Measurements from ENCODE around the gene HIPK1.

HIPK1 gene

DNA sequence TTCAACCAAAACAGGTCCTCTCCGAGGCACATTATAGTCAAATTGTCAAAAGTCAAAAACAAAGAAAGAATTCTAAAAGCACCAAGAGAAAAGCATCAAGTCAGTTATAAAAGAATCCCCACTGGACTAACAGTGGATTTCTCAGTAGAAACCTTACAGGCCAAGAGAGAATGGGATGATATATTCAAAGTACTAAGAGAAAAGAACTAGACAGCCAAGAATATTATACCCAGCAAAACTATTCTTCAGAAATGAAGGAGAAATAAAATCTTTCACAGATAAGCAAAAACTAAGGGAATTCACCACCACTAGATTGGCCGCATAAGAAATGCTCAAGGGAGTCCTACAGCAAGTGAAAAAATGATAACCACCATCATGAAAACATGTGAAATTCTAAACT lies 66.3 kb downstream of the HIPK1 start:
- no peak for TF ChIP-seq CTCF (IDR thresholded peaks at IDR 0.05; ENCODE audit: poor library complexity, severe bottlenecking)
- no peaks in the 10 kb centered on the region for H3K27me3 ChIP-seq (ENCODE audit: insufficient read depth, poor library complexity, severe bottlenecking)
- DNase-seq (ENCODE audit: low spot score) (no peak), ATAC-seq (ENCODE audit: low read depth) (no peak)
- no peaks in the 10 kb centered on the region for H3K9me3 ChIP-seq (ENCODE audit: severe bottlenecking)
- no peaks in the 10 kb centered on the region for H3K36me3 ChIP-seq (ENCODE audit: low read depth)
- no peaks in the 10 kb centered on the region for H3K4me1 ChIP-seq (ENCODE audit: insufficient read depth, poor library complexity, severe bottlenecking)
- H3K27ac ChIP-seq (ENCODE audit: poor library complexity, severe bottlenecking), result no peak overlapping the region
- H3K4me3 ChIP-seq (ENCODE audit: severe bottlenecking), result no peak overlapping the region

DNA sequence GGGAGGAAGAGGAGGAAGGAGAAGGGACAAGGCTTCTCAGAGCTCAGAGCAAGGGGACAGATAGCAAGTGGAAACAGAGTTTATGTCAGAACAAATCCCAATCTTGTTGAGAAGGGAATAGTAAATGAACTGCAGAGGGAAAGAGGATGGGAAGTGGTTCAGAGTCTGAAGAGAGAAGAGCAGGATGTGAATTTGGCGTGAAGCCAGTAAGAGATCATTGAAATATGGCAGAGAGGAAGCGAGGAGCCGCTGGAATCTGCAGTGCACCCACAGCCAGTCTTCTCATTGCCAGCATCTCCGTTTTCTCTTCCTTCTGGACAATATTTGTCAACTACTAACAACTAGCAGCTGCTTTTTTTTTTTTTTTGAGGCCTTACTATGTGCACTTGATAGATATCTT lies 69.2 kb downstream of the HIPK1 start:
- ATAC-seq (ENCODE audit: low read depth), result no peak
- no peak for TF ChIP-seq CTCF (IDR thresholded peaks at IDR 0.05; ENCODE audit: poor library complexity, severe bottlenecking)

GRCh38 chr1:113999233-113999632 lies 70.1 kb downstream of the HIPK1 start:
- no peak overlapping the region for H3K4me3 ChIP-seq (ENCODE audit: severe bottlenecking)
- no peaks in the 10 kb centered on the region for H3K4me1 ChIP-seq (ENCODE audit: insufficient read depth, poor library complexity, severe bottlenecking)
- no peak overlapping the region for H3K27ac ChIP-seq (ENCODE audit: poor library complexity, severe bottlenecking)
- no peaks in the 10 kb centered on the region for H3K36me3 ChIP-seq (ENCODE audit: low read depth)
- DNase-seq (ENCODE audit: low spot score) (no peak), ATAC-seq (ENCODE audit: low read depth) (no peak)
- no peaks in the 10 kb centered on the region for H3K27me3 ChIP-seq (ENCODE audit: insufficient read depth, poor library complexity, severe bottlenecking)
- no peaks in the 10 kb centered on the region for H3K9me3 ChIP-seq (ENCODE audit: severe bottlenecking)
- no peak for TF ChIP-seq CTCF (IDR thresholded peaks at IDR 0.05; ENCODE audit: poor library complexity, severe bottlenecking)

More for the DNA sequence above, 69.2 kb downstream of the HIPK1 start:
- no peaks in the 10 kb centered on the region for H3K9me3 ChIP-seq (ENCODE audit: severe bottlenecking)
- H3K4me1 ChIP-seq (ENCODE audit: insufficient read depth, poor library complexity, severe bottlenecking), result no peaks in the 10 kb centered on the region
- H3K27me3 ChIP-seq (ENCODE audit: insufficient read depth, poor library complexity, severe bottlenecking), result no peaks in the 10 kb centered on the region
- no peaks in the 10 kb centered on the region for H3K36me3 ChIP-seq (ENCODE audit: low read depth)
- H3K4me3 ChIP-seq (ENCODE audit: severe bottlenecking), result no peak overlapping the region
- no peak overlapping the region for H3K27ac ChIP-seq (ENCODE audit: poor library complexity, severe bottlenecking)
- no peak for DNase-seq (ENCODE audit: low spot score)

DNA sequence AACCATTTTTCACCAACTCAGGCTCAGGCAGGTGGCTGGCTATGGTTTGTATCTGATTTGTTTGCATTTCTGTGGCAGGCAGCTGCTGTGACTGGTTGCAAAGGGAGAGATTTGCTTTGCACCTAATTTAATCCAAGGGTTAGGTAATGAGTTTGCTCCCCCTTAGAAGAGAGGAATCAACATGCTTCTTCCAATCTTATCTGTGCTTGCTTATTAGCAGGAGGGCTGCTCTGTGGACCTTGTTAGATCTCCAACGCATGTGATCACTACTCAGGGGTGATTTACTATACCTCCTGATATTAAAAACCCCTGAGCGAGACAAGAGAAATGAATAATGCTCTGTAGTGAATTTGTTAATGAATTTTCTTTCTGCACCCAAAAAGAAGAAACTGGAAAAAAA lies 70.7 kb downstream of the HIPK1 start:
- Histone ChIP-seq H3K4me3 (ENCODE audit: severe bottlenecking) (no peak overlapping the region), H3K4me1 (ENCODE audit: insufficient read depth, poor library complexity, severe bottlenecking) (no peaks in the 10 kb centered on the region), H3K27me3 (ENCODE audit: insufficient read depth, poor library complexity, severe bottlenecking) (no peaks in the 10 kb centered on the region), H3K27ac (ENCODE audit: poor library complexity, severe bottlenecking) (no peak overlapping the region), H3K36me3 (ENCODE audit: low read depth) (no peaks in the 10 kb centered on the region), H3K9me3 (ENCODE audit: severe bottlenecking) (no peaks in the 10 kb centered on the region)
- no peak for TF ChIP-seq CTCF (IDR thresholded peaks at IDR 0.05; ENCODE audit: poor library complexity, severe bottlenecking)
- DNase-seq (ENCODE audit: low spot score) (no peak), ATAC-seq (ENCODE audit: low read depth) (no peak)

GRCh38 chr1:114000406-114000805 lies 71.3 kb downstream of the HIPK1 start:
- H3K4me3 ChIP-seq (ENCODE audit: severe bottlenecking), result no peak overlapping the region
- DNase-seq (ENCODE audit: low spot score), result no peak
- no peak overlapping the region for H3K27ac ChIP-seq (ENCODE audit: poor library complexity, severe bottlenecking)
- ATAC-seq (ENCODE audit: low read depth), result no peak
- H3K36me3 ChIP-seq (ENCODE audit: low read depth), result no peaks in the 10 kb centered on the region
- no peaks in the 10 kb centered on the region for H3K9me3 ChIP-seq (ENCODE audit: severe bottlenecking)
- no peak for TF ChIP-seq CTCF (IDR thresholded peaks at IDR 0.05; ENCODE audit: poor library complexity, severe bottlenecking)
- H3K4me1 ChIP-seq (ENCODE audit: insufficient read depth, poor library complexity, severe bottlenecking), result no peaks in the 10 kb centered on the region
- no peaks in the 10 kb centered on the region for H3K27me3 ChIP-seq (ENCODE audit: insufficient read depth, poor library complexity, severe bottlenecking)
